NT2/D1 (cell line): ENCODE data around the gene MST1.

Experiments used
- SUZ12 ChIP-seq: IDR thresholded peaks from 2 replicates; pipeline ENCODE4 v1.6.1; 2011; ENCODE audit not compliant: insufficient read length, insufficient read depth; ENCODE audit errors: extremely low read depth
- YY1 ChIP-seq: IDR thresholded peaks from 2 replicates; pipeline ENCODE4 v1.6.1; 2011; ENCODE audit not compliant: insufficient read length, insufficient read depth
- ZNF274 ChIP-seq: IDR thresholded peaks from 2 replicates; pipeline ENCODE4 v1.6.1; 2011; ENCODE audit warnings: mild to moderate bottlenecking, low read depth, low read length

- TF ChIP-seq YY1 (no peak), SUZ12 (no peak), ZNF274 (no peak)
Measured at GRCh38 chr3:49654176-49654825, 35.0 kb downstream of the MST1 start.
